ENCODE results near the gene RNH1.

DNA sequence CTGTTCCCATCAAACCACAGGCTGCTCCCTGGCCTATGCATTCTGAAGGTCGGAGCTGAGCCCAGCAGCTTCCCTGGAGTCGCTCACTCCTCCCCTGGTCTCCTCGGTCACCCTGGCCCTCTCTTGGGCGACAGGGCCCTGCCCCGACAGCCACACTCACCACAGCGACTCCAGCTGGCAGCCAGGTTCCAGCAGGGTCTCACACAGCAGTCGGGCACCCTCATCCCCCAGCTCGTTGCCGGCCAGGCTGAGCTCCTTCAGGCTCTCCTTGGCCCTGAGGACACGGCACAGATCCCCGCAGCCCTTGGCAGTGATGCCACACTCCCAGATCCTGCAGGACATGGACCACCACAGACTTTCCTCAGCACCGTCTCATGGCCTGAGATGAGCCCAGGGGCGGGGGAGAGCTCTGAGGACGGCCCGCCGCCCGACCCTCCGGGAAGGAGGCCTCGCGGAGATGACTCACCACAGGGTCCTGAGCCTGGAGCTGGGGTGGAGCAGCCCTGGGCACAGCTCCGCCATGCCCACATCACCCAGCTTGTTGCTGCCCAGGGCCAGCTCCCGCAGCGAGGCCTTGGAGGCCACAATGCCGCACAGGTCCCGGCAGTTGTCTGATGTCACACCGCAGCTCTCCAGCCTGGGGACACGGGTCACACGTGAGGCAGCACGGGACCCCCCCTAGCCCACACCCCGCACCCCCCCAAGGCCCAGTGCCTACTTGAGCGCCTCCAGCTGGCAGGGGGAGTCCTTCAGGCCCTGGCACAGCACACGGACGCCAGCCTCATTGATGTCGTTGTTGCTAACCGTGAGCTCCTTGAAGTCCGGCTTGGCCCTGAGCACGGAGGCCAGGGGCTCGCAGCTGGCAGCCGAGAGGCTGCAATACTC lies 8.5 kb downstream of the RNH1 start:
- TF ChIP-seq, protein P1, sequence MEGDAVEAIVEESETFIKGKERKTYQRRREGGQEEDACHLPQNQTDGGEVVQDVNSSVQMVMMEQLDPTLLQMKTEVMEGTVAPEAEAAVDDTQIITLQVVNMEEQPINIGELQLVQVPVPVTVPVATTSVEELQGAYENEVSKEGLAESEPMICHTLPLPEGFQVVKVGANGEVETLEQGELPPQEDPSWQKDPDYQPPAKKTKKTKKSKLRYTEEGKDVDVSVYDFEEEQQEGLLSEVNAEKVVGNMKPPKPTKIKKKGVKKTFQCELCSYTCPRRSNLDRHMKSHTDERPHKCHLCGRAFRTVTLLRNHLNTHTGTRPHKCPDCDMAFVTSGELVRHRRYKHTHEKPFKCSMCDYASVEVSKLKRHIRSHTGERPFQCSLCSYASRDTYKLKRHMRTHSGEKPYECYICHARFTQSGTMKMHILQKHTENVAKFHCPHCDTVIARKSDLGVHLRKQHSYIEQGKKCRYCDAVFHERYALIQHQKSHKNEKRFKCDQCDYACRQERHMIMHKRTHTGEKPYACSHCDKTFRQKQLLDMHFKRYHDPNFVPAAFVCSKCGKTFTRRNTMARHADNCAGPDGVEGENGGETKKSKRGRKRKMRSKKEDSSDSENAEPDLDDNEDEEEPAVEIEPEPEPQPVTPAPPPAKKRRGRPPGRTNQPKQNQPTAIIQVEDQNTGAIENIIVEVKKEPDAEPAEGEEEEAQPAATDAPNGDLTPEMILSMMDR (conservative IDR thresholded peaks at IDR 0.05 in 1 of 2, IDR thresholded peaks at IDR 0.05 in 1 of 2; ENCODE audit: low read depth in 1 of 2, low read length in 2 of 2) = no peak
- no peak for TF ChIP-seq EZH2 (IDR thresholded peaks at IDR 0.05; ENCODE audit: low read length, missing control alignments)
